Activated T-cell treated with anti-CD3 and anti-CD28 coated beads for 4 hours (primary cell): ENCODE measurements around the gene PASK.

Source experiments
- DNase-seq: peaks from one replicate; pipeline ENCODE4 v3.0.0-alpha.2; 2020

Gene PASK

DNA sequence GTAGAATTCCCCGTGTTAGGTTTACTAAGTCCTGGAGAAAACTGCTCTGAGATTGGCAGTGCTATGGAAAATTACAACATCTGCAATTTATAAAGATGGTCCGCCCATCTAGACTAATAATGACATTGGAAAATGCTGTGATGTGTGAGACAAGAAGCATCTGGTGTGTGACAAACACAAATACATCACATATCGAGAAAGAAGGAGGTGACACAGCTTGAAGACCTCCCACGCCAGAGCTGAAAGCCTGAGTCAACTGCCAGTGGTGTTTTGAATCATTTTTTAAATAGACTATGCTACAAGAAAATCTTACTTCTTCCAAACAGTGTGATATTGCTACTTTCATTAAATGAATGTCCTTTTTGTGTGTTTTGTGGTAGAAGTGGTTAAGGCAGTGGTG, 30.6 kb upstream of the PASK start:
- no peak for DNase-seq

DNA sequence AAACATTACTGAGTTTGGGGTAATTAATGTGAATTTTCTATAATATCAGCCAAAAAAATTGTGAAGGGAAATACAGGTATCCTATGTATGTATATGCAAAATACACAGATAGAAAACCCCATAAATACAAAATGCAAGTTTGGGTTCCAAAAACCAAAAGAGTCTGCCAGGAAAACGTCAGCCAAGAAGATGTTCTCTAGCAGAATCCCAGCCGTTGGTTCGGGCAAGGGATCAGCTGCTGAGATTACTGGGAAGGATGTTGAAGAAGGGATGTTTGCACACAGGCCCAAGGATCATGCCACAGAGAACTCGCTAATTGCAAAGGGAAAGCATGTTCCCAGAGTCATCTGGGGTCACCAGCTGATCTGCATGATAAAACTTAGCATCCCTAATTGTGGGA, 29.7 kb upstream of the PASK start:
- no peak for DNase-seq

DNA sequence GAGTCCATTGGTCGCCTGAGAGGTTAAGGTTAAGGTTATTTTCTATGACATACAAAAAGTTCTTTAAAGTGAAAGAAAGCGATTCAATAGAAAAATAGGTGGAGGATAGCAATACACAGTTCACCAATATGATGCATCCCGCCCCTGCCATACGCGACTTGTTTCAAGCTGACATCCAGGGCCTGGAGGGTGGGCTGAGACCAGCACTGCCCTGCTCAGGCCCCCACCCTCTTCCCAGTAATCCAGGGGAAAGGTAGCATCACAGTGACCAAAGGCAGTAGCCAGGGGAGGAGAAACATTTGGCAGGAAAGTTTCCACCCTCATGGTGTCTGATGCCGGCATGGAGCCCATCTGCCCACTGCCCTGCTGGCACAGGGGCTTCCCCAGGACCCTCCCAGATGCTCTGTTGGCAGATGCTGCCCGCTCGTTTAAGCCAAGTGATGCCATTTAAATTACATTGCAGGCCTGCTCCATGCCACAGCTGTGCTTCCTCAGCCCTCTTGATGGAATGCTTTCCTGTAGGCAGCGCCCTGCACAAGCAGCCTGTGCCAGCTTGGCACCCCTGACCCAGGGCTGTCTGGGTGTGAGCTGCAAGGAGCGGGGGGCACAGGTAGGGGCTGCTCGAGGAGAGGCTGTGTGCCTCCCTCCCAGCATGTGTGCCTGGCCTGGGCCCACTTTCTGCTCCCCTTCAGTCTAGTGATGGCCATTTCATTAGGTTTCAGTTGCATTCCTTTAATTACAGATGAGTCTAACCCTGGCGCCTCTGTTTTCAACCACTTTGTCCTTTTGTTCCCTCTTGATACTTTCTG, 28.5 kb upstream of the PASK start:
- DNase-seq: no peak

DNA sequence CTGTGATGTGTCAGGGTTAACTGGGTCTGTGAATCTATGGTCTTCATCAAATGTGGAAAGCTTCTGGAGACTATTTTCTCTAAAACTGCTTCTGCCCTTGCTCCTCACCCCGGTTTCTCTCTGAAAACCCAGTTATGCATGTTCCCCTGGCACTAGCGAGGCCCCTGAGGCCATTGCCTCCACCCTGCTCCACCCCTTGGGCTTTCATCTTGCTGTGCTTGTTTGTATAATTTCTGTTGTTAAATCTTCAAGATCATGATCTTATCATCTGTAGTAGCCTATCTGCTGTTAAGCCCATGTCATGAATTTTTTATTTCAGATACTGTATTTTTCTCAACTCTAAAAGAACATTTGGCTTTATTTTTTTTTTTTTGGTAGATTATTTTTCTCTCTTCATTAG, 24.3 kb upstream of the PASK start:
- DNase-seq: no peak

DNA sequence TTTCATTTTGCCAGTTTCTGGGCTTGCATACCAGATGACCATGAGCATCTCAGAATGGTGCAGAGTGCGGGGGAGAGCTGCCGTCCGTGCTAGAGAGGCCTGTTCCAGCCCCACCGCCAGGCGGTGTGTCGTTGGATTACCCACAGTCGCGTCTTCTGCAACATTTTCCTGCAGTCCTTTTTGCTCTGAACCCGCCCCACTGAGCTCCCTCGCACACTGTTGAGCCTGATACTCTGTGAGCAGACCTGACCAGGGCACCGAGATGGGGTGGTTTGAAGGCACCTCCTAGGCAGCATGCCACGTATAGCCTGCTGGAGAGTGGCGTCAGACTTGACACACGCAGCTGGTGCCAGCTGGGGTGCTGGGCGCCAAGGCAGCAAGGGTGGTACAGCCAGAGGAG, 19.1 kb upstream of the PASK start:
- DNase-seq: no peak

DNA sequence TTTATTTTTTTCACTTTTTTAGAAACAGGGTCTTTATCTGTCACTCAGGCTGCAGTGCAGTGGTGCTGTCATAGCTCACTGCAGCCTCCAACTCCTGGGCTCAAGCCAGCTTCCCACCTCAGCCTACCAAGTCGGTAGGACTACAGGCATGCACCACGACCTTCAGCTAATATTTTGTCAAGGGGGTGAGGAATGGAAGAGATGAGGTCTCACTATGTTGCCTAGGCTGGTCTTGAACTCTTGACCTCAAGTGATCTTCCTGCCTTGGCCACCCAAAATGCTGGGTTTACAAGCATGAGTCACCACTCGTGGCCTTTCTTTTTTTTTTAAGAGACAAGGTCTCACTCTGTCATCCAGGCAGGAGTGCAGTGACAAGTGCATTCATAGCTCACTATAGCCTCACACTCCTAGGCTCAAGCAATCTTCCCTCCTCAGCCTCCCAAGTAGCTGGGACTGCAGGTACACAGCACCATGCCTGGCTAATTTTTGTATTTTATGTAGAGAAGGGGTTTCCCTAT, 14.4 kb upstream of the PASK start:
- DNase-seq: no peak

DNA sequence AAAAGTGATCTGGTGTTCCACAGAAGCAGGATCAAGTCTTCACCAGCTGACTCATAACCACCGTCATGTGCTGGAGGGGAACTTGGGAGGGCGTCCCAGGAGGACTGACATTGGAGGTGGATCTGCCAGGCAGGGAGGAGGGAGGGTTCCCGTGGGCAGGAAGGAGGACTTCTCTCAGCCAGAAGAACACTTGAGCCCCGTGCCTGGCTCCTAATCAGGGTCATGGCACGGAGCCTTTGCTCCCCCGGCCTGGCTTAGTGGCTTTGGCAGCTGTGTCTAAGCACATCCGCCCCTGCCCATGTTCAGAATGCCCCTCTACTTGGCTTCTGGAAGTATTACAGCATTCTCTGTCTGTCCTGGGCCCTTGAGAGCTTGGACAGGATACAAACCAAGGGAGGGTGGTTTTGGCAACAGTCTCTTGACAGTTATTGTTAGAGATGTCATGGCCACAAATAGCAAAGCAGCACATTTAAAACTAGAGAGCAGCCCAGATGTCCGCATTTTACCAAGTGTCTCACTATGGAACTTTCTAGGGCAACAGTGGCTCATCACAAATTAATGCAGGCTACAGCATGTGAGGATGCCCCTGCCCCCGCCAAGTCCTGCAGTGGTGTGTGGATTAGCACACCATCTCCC, 12.5 kb upstream of the PASK start:
- DNase-seq: no peak

DNA sequence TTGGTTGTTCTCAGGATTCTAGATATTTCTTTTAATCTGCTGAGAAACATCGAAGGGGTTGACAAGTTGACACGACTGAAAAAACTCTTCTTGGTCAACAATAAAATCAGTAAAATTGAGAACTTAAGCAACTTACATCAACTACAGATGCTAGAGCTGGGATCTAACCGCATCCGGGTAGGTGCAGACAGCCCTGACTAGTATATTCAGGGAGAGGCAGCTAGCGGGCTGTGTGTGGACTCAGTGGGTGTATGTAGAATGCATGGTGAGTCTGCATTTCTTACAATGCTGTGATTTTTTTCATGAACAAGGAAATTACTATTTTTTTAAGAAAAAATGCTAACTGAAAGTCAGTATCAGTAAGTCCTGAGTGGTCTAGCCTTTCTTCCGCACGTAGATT, 11.0 kb upstream of the PASK start:
- DNase-seq: no peak

DNA sequence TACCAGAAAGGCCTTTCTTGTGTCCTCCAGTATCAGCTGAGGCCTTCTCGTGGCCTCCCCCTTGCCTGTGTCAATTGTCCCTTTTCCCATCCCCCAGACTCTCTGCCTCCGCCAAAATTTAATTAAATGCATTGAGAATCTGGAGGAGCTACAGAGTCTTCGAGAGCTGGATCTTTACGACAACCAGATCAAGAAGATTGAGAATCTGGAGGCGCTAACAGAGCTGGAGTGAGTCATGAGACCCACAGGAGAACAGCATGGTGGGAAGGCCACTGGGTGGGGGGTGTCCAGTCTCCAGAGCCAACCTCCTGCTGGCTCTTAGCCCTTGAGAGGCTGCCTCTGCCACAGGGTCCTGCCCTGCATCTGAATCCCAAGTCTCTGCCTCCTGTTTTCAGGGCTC, 9.8 kb upstream of the PASK start:
- no peak for DNase-seq

DNA sequence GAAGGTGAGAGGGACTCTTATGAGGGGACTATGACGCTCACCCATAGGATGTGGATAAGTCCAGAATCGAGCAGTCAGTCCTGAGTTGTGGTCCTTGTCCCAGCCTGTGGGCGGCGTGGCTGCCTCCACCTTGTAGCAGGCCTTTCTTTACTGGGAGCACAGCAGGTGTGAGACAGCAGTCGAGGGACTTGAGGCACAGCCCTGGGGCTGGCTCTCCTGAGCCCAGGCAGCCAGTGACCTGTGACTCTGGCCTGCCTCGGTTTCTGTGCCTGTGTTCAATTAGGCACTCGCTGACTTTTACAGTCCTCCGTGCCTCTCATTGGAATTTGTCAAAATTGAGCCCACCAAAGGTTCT, 9.3 kb upstream of the PASK start:
- DNase-seq: no peak

DNA sequence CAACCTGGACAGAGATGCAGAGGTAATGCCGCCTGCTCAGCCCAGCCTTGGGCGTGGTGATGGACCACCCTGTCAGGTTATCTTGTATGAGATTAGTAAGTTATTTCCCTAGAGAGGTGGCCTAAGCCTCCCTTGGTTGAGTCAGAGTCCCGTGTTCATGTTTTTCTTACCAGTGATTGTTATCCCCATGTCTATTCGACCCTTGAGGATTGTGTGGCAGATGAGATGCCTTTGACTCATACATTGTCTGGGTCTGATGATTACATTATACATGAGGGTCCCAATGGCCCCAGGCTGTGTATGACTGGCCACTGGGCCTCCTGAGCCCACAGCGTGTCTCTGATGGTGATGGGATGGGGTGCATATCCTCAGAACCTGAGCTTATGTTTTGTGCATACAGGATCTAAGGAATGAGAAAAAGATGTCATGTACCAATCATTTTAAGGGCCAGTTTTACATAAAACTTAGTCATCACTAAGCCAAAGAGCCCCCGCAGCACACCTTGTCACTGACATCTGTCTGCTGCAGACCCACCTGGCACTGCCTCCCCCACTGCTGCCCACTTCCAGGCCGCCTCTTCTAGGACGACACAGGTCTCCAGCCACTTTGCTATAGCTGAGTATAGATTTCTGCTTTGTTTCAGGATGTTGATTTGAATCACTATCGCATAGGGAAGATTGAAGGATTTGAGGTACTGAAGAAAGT, 8.7 kb upstream of the PASK start:
- DNase-seq: no peak

DNA sequence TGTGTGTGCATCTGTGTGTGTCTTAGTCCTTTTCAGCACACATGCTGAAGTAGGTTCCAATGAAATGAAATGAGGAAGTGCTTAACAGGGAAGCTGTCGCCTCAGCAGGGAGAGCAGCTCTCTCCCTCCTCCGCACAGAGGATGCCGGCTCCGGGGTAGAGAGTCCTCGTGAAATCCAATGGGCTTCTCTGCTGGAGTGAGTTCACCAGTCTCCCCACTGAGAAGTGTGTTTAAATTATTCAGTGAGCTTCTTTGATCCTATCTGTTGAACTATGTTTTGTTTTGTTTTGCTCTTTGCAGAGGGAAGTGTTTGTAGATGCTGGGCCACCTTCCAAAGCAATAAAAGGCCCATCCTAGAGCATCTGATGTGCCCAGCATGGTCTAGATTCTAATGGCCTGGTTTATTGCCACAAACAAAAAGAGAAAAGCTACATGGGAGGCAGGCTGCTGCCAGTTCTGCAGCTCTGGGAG, 7.7 kb upstream of the PASK start:
- DNase-seq: no peak

DNA sequence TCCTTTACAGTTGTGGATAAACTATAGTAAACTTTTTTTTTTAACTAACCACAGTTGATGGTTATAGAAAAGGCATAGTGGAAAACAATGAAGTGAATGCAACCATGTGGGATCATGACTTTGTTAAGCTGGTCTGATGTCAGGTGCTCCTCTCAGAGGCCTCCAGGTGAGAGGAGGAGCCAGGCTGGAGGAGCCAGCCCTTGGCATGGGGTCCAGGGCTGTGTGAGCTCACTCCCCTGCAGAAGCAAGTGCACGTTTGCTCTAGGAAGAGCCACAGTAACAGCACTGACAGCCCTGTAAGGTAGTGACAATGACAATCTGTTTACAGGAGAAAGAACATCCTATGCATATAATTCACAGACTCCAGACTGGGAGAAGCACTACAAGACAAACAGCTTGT, 6.7 kb upstream of the PASK start:
- no peak for DNase-seq

DNA sequence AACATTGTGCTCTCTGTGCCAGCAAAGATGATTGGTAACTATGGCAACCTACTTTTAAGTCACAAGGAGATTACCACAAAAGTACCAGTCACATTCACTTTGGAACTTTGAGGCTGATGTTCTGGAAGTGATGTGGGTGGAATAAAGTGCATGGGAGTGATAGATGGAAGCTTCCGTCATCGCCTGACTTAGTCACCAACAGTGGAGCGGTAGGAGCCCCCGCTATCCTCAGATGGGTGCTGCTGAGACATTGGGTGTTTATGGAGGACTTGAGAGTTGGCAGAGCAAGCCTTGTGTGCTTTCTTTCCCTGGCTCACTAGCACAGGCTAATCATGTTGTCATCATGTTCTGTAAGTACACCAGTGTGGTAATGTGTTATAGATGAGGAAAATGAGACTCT, 5.6 kb upstream of the PASK start:
- no peak for DNase-seq

DNA sequence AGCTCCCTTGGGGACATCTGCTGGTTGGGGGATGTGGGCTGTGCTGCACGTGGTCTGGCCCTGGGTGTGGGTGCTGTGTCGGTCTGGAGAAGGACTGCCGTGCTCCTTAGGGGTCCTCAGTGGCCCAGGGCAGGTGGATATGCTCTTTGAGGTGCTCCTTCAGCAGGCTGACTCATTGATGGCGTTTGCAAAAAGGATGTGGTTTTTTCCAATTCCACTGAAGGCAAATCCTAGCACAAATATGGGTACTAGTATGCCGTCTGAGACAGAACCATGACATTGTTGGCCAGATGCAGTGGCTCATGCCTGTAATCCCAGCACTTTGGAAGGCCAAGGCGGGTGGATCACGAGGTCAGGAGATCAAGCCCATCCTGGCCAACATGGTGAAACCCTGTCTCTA, 4.3 kb upstream of the PASK start:
- DNase-seq: no peak

DNA sequence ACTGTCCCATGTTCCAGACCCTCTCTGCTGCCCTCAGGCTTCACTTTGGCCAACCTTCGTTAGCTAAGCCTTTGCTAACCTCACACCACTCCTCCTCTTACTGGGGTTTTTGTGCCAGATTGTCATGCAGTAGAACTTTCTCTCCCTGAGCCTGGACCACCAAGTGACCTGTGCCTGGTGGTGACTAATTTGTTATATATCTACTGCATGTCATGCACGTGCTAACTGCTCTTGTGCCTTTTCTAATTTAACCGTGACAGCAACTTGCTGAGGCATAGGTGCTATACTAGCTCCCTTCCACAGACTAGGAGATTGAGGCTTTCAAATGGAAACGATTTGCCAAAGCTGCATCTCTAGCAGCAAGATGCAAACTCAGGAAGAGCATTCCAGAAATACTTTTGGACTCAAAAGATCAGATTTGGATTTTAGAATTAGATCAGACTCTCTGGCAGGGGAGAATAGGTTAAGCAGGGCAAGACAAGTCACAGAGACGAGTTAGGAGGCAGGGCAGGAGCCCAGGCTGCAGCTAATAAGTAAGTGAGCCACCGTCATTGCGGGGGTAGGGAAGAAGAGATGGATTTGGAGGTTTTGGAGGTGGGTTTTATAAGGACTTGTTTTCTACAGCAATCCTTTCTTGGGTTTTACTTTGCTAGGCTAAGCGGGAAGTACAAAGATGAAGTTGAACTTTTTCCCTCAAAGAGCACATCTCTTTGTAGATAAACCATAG, 2.8 kb upstream of the PASK start:
- no peak for DNase-seq

DNA sequence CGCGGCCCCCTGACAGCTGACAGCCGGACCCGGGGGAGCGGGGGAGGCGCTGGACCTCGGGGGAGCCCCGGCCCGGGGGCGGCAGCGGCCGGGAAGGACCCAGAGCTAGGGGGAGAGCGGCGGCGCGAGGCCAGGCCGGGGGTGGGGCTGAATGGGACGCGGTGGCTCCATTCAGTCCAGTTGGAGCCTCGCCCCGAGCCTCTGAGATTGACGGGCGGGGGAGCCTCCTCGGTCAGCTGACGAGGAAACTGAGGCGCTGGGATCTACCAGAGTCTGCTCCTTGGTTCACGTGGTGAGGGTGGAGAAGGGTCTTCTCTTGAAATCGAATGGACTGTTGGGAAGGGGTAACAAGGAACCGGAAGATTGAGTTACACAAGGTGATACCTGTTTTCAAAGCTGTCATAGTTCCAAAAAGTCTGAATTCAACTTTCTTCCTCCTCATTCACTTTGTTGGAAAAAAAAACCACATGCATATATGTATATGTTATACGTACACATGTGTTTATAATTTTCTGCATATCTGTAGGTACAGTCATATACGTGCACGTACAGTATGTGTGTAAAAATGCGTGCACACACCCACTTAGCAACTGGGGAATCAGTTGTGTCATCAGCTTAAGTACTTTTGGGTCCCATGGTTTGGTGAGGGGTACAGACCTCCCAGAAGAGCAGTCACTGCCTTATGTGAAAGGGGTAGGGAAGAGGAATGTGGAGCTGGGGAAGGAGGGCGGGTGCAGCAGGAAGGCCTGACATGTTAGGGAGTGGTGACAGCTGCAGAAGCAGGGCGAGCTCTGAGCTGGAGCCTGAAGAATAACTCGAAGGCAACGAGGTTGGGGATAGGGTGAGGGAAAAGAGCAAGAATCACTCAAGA, 1.6 kb upstream of the PASK start:
- no peak for DNase-seq

DNA sequence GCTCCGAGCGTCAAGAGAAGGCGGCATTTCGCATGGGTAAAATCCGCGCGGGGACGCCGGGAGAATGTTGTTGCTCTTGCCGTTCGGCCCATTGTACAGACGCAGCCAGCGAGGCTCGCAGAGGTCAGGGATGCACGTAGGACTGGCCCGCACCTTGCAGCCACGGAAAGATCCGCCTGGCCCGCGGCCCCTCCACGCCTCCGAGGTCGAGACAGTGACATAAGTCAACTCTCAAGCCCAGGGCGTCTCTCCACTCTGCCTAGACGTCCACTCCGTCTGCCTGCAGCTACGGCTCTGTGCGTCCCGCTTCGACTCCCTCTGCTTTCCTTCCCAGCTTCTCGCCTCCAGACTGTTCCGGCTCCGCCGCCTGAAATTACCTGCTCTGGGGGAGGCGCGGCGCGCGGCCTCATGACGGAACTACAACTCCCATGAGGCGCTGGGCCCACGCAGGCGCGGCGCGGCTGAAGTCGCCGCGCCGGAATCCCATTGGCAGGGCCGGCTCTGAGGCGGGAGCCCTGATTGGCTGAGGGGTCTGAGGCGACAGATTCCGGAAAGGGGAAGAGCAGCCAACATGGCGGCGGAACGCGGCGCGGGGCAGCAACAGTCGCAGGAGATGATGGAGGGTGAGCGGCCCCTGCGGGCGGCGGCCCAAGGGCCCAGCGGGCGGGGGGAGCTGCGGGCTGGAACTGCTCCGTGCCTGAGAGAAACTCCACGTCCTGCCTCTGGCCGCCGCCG, 820 bp upstream of the PASK start, which contains the start of gene PPP1R7:
Gene PPP1R7, plus strand, starts transcription at position 543 of the 735 bp plus-strand sequence. Its CDS starts 29 bp downstream, at position 572.
- DNase-seq: peak; percentile 89

DNA sequence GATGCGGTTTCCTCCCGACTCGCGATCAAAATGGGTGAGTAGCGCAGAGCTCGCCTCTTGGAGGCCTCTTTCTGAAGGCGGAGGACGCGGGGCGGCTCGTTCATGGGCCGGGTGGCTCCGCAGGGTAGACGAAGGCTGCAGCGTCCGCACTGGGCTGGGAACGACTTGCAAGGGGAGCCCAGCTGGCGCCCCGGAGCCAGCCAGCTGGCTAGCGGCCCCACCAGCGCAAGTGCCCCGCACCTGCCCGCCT, 328 bp upstream of the PASK start:
- no peak for DNase-seq

DNA sequence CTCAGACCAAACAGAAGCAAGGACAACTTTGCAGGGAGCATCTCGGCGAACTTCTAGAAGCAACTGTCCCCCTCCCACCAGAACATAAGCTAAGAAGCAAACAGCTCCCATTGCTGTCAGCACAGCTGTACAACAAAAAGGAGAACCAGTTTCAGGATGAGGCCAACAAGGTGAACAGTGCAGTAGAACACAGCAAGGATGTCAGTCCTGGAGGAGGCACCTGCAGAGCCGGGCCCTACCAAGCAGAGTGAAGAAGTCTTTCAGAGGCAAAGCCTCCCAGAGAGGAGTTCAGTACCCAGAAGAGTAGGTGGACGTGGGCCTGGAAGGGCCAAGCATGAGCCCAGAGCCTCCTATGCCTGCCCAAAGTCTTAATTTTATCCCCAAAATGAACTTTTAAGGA, 1.0 kb downstream of the PASK start:
- no peak for DNase-seq

DNA sequence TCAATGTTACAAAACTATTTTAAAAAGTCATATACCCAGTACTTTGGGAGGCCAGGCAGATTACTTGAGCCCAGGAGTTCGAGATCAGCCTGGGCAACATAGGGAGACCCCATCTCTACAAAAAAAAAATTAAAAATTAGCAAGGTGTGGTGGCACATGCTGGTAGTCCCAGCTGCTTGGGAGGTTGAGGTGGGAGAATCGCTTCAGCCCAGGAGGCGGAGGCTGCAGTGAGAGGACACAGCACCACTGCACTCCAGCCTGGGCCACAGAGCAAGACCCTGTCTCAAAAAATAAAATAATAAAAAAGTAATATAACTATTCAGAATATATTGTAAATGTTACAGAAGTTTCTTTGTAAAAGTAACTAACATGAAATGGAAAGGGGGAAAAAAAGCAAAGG, 1.9 kb downstream of the PASK start:
- DNase-seq: no peak

DNA sequence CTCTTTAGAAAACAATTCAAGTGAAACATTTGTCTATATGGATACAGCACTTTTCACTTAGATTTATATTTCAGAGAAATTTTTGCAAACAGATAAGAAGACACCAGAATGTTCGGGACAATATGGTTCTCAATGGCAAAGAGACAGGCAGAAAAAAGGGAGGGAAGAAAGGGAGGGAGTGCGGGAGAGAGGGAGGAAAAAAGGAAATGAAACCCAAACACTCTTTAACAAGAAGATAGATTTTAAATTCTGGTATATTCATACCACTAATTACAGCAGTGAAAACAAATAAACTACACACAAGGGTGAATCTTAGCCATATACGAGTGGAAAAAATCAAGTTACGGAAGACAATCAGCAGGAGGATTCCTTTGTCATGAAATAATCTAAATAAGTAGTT, 3.0 kb downstream of the PASK start:
- DNase-seq: no peak
